Measurements from ENCODE around the gene SLC24A2.

The SLC24A2 gene

GRCh38 chr9:19784136-19784535 lies 4.7 kb downstream of the SLC24A2 start:
- Histone ChIP-seq H3K27ac (no peak overlapping the region), H3K4me3 (no peak overlapping the region)
- DNase-seq (ENCODE audit: low spot score) = no peak
- no peak for TF ChIP-seq CTCF (IDR thresholded peaks at IDR 0.05)

DNA sequence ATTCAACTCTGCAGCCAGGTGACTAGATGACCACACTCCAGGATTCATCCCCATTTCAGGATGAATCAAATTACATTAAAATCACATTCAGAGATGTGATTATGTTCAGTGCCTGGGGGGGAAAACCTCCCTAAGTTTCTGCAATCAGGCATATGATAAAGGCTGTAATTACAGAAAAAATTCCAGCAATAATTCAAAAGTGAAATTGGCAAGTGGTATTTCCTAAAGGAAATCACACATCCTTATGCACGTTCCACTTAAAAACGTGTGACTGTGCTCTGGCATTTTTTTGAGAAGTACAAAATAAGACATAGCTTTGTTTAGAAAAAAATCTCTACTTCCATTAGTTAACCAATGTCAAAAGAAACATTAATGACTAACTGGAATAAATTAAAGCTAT lies 5.3 kb downstream of the SLC24A2 start:
- no peak for DNase-seq (ENCODE audit: low spot score)
- TF ChIP-seq CTCF (IDR thresholded peaks at IDR 0.05) = no peak
- no peak overlapping the region for H3K4me3 ChIP-seq
- H3K27ac ChIP-seq = no peak overlapping the region

- no peak overlapping the region for H3K27ac ChIP-seq
- no peak for TF ChIP-seq CTCF (IDR thresholded peaks at IDR 0.05)
- DNase-seq (ENCODE audit: low spot score) = no peak
- H3K4me3 ChIP-seq = no peak overlapping the region
Measured at GRCh38 chr9:19782005-19782404, 6.8 kb downstream of the SLC24A2 start.

GRCh38 chr9:19781240-19781639 lies 7.6 kb downstream of the SLC24A2 start:
- Histone ChIP-seq H3K4me3 (no peak overlapping the region), H3K27ac (no peak overlapping the region)
- no peak for DNase-seq (ENCODE audit: low spot score)
- TF ChIP-seq CTCF (IDR thresholded peaks at IDR 0.05) = no peak

- Histone ChIP-seq H3K4me3 (no peak overlapping the region), H3K27ac (no peak overlapping the region)
- TF ChIP-seq CTCF (IDR thresholded peaks at IDR 0.05) = no peak
- no peak for DNase-seq (ENCODE audit: low spot score)
Measured at GRCh38 chr9:19771446-19771845, 17.4 kb downstream of the SLC24A2 start.

DNA sequence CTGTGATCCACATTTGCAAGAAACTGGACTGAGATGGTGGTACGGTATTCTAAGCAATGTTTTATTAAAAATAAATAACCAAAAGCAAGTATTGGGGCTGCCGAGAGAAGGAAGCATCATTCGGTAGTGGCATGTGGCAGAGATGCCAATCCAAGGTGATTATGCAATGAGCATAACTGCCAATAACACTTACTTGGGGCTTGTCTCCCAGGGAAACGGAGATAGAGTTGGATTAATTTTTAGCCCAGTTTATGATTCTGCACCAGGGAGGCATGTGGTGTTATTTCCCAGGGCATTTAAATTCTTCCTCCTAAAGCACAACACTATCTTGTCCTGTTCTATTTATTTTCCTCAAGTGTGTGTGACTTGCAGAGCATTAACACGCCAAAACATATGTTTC lies 17.9 kb downstream of the SLC24A2 start:
- TF ChIP-seq CTCF (IDR thresholded peaks at IDR 0.05) = no peak
- H3K27ac ChIP-seq = no peak overlapping the region
- no peak overlapping the region for H3K4me3 ChIP-seq
- DNase-seq (ENCODE audit: low spot score) = no peak

- TF ChIP-seq CTCF (IDR thresholded peaks at IDR 0.05) = no peak
Measured at GRCh38 chr9:19769213-19769612, 19.6 kb downstream of the SLC24A2 start.

More at GRCh38 chr9:19769213-19769612, 19.6 kb downstream of the SLC24A2 start:
- Histone ChIP-seq H3K4me3 (no peak overlapping the region), H3K27ac (no peak overlapping the region)
- DNase-seq (ENCODE audit: low spot score) = no peak
